Liver (tissue), 9 donors: Measurements from ENCODE around the gene TTC39C. TPM values are rescaled to one million over a fixed set of nuclear protein-coding genes. Genes with fewer than 3 reads are reported as not detected.
A peak's percentile ranks its signal among the peaks of the same experiment; 100 is the strongest.

Experiments
- DNase-seq: peaks from one replicate; pipeline ENCODE4 v3.0.0-alpha.2; 2017; ENCODE audit warnings: low spot score
- H3K27ac ChIP-seq, 2 donors: one replicate each; pipeline ENCODE4 v1.7.0; 2013; ENCODE audit warnings: inconsistent platforms in 2 of 2, low read length in 2 of 2, control low read depth in 1 of 2, low read depth in 1 of 2, mild to moderate bottlenecking in 1 of 2
- H3K27me3 ChIP-seq, 4 donors: one replicate each; pipeline versions ENCODE4 v1.6.1 to v1.7.0; 2013; ENCODE audit warnings: low read length in 3 of 4, inconsistent platforms in 1 of 4, mild to moderate bottlenecking in 1 of 4, moderate library complexity in 1 of 4; ENCODE audit not compliant: control insufficient read depth in 4 of 4, insufficient read depth in 4 of 4
- H3K36me3 ChIP-seq, 4 donors: one replicate each; pipeline versions ENCODE4 v1.6.1 to v1.7.0; 2013; ENCODE audit warnings: low read length in 3 of 4, mild to moderate bottlenecking in 3 of 4, low read depth in 1 of 4, moderate library complexity in 1 of 4; ENCODE audit not compliant: control insufficient read depth in 4 of 4, insufficient read depth in 3 of 4
- H3K4me1 ChIP-seq, 4 donors: one replicate each; pipeline versions ENCODE4 v1.6.1 to v1.7.0; 2013; ENCODE audit warnings: low read length in 3 of 4, mild to moderate bottlenecking in 3 of 4, moderate library complexity in 1 of 4; ENCODE audit not compliant: control insufficient read depth in 4 of 4, insufficient read depth in 4 of 4
- H3K4me3 ChIP-seq, 3 donors: one replicate each; pipeline versions ENCODE4 v1.6.1 to v1.7.0; 2013; ENCODE audit warnings: low read length in 3 of 3, control low read depth in 1 of 3, low read depth in 1 of 3, mild to moderate bottlenecking in 1 of 3
- H3K9ac ChIP-seq, 2 donors: one replicate each; pipeline ENCODE4 v1.7.0; 2013; ENCODE audit warnings: low read length in 2 of 2, mild to moderate bottlenecking in 2 of 2, moderate library complexity in 2 of 2, control low read depth in 1 of 2, low read depth in 1 of 2
- H3K9me3 ChIP-seq, 4 donors: one replicate each; pipeline versions ENCODE4 v1.6.1 to v1.7.0; 2013; ENCODE audit warnings: low read length in 3 of 4; ENCODE audit not compliant: control insufficient read depth in 4 of 4
- ATF3 ChIP-seq: IDR thresholded peaks from 2 replicates; pipeline ENCODE4 v1.6.1; 2016; ENCODE audit warnings: antibody characterized with exemption
- CTCF ChIP-seq: fragments of 150-350 bp; IDR thresholded peaks from 2 replicates; pipeline ENCODE4 v1.5.1; 2017; ENCODE audit warnings: improper control_type of control experiment, low read depth, low read length; ENCODE audit not compliant: missing input control
- EGR1 ChIP-seq, 2 donors: IDR thresholded peaks; 2 replicates each; pipeline ENCODE4 v1.6.1; 2016 to 2018; ENCODE audit warnings: antibody characterized with exemption in 2 of 2, low read depth in 2 of 2
- FOXA1 ChIP-seq: IDR thresholded peaks from 2 replicates; pipeline ENCODE4 v1.6.1; 2016; ENCODE audit warnings: antibody characterized with exemption
- FOXA2 ChIP-seq: IDR thresholded peaks from 2 replicates; pipeline ENCODE4 v1.6.1; 2016; ENCODE audit warnings: antibody characterized with exemption
- GABPA ChIP-seq, 2 donors: IDR thresholded peaks in 1 of 2; conservative IDR thresholded peaks in 1 of 2; 2 replicates each; pipeline ENCODE4 v1.6.1; 2016; ENCODE audit warnings: antibody characterized with exemption in 2 of 2, mild to moderate bottlenecking in 1 of 2, moderate library complexity in 1 of 2
- HNF4A ChIP-seq, 2 donors: conservative IDR thresholded peaks; 2 replicates each; pipeline ENCODE4 v1.6.1; 2016; ENCODE audit warnings: antibody characterized with exemption in 2 of 2, mild to moderate bottlenecking in 2 of 2
- HNF4G ChIP-seq: IDR thresholded peaks from 2 replicates; pipeline ENCODE4 v1.6.1; 2016; ENCODE audit warnings: antibody characterized with exemption
- JUND ChIP-seq, 2 donors: IDR thresholded peaks; 2 replicates each; pipeline ENCODE4 v1.6.1; 2016; ENCODE audit warnings: antibody characterized with exemption in 2 of 2
- MAX ChIP-seq: IDR thresholded peaks from 2 replicates; pipeline ENCODE4 v1.6.1; 2016; ENCODE audit warnings: antibody characterized with exemption
- NR2F2 ChIP-seq: IDR thresholded peaks from 2 replicates; pipeline ENCODE4 v1.6.1; 2016; ENCODE audit warnings: antibody characterized with exemption
- RAD21 ChIP-seq, 2 donors: IDR thresholded peaks; 2 replicates each; pipeline ENCODE4 v1.6.1; 2016; ENCODE audit warnings: antibody characterized with exemption in 2 of 2, mild to moderate bottlenecking in 2 of 2
- REST ChIP-seq: IDR thresholded peaks from 2 replicates; pipeline ENCODE4 v1.6.1; 2016; ENCODE audit warnings: antibody characterized with exemption, mild to moderate bottlenecking
- RXRA ChIP-seq, 2 donors: IDR thresholded peaks; 2 replicates each; pipeline ENCODE4 v1.6.1; 2017 to 2018; ENCODE audit warnings: antibody characterized with exemption in 2 of 2, mild to moderate bottlenecking in 1 of 2
- SP1 ChIP-seq: IDR thresholded peaks from 2 replicates; pipeline ENCODE4 v1.6.1; 2018; ENCODE audit warnings: antibody characterized with exemption, mild to moderate bottlenecking
- TAF1 ChIP-seq: conservative IDR thresholded peaks from 2 replicates; pipeline ENCODE4 v1.6.1; 2016; ENCODE audit warnings: antibody characterized with exemption, mild to moderate bottlenecking
- YY1 ChIP-seq: IDR thresholded peaks from 2 replicates; pipeline ENCODE4 v1.6.1; 2016; ENCODE audit warnings: antibody characterized with exemption, mild to moderate bottlenecking
- ZBTB33 ChIP-seq: IDR thresholded peaks from 2 replicates; pipeline ENCODE4 v1.6.1; 2016; ENCODE audit warnings: antibody characterized with exemption
- WGBS: extraction: QIAGEN DNeasy Blood & Tissue Kit; methylation state at CpG from one replicate; pipeline ENCODE4 v1.1.7; 2013; 5-methylcytosine and 5-hydroxymethylcytosine counted together
- polyA plus RNA-seq, 2 donors: library from polyadenylated mRNA; stranded (reverse) in 1 of 2; unstranded in 1 of 2; fragments of 200-250 nt in 1 of 2; fragments of >200 nt in 1 of 2; fragmentation: Nextera tagmentation in 1 of 2; extraction: Ambion mirVana in 1 of 2; gene quantifications; one replicate each; pipeline versions ENCODE4 v1.2.1 to v1.2.3, GENCODE V29; 2013 to 2015
- total RNA-seq, 2 donors: library from RNA; depleted of rRNA; stranded (reverse); fragments of >200 nt; gene quantifications; one replicate each; pipeline ENCODE4 v1.2.3, GENCODE V29; 2014
- donor health status: healthy.
- donor health status: healthy.
- donor health status: healthy.
- donor health status: healthy.
- donor health status: healthy.

TTC39C gene
- total and polyA plus RNA-seq, 4 donors, result 22.8 to 55.1 (median 38.6) TPM

- no peak overlapping the region for H3K4me3 ChIP-seq
- H3K27me3 ChIP-seq, result no peaks in the 10 kb centered on the region
- H3K4me1 ChIP-seq, result peaks cover 2 to 17% (median 10%) of the 10 kb centered on the region in 4 donors
- no peak for TF ChIP-seq YY1
- no peak for TF ChIP-seq EGR1 (IDR thresholded peaks at IDR 0.05; ENCODE audit: low read depth in 2 of 2)
- TF ChIP-seq TAF1, result no peak
- no peak for TF ChIP-seq ZBTB33
- TF ChIP-seq REST, result no peak
- TF ChIP-seq JUND (IDR thresholded peaks at IDR 0.05), result peak in 1 of 2 donors; percentile 26
- TF ChIP-seq CTCF, result no peak
- no peak for TF ChIP-seq MAX
- no peak for TF ChIP-seq FOXA1
- peak; percentile 25 for TF ChIP-seq SP1
- peak; percentile 32 for TF ChIP-seq HNF4G
- no peak for TF ChIP-seq FOXA2
- TF ChIP-seq ATF3, result no peak
- TF ChIP-seq NR2F2, result no peak
- peak in 1 of 2 donors; percentile 4 for TF ChIP-seq RAD21 (IDR thresholded peaks at IDR 0.05)
- TF ChIP-seq HNF4A (conservative IDR thresholded peaks at IDR 0.05), result peak; percentile 30 to 85
- no peak for TF ChIP-seq GABPA (IDR thresholded peaks at IDR 0.05 in 1 of 2, conservative IDR thresholded peaks at IDR 0.05 in 1 of 2)
- TF ChIP-seq RXRA (IDR thresholded peaks at IDR 0.05), result peak; percentile 50 to 63
- H3K27ac ChIP-seq, result peak overlapping the region; percentile 59 to 62
- no peak for DNase-seq
- 53% methylated on average over 8 of the region's 8 CpGs for WGBS
- H3K36me3 ChIP-seq, result no peaks in the 10 kb centered on the region
- H3K9me3 ChIP-seq, result no peaks in the 10 kb centered on the region
- no peak overlapping the region for H3K9ac ChIP-seq
Measured at GRCh38 chr18:24000613-24001490, 13.7 kb upstream of the TTC39C start.
